Keratinocyte (primary cell): ENCODE data around the gene NEIL1. TPM values are rescaled to one million over a fixed set of nuclear protein-coding genes. Genes with fewer than 3 reads are reported as not detected.
"Not testable (repeated sequence)": the region's sequence is repeated elsewhere in the genome, so short reads cannot be mapped to it uniquely, and the experiment has no call there.

ENCODE experiments used
- DNase-seq: peaks from one replicate; pipeline ENCODE4 v3.0.0-alpha.2; 2011; ENCODE audit warnings: low read depth, missing footprints, low spot score
- FAIRE-seq: peaks from 2 replicates; lab custom pipeline; 2011; peaks lifted over from hg19 to GRCh38; lab: Jason Lieb, UNC
- H2AFZ ChIP-seq: 2 replicates; pipeline ENCODE4 v1.6.0; 2012; ENCODE audit warnings: low read length, control low read depth, inconsistent platforms; ENCODE audit not compliant: control insufficient read depth
- H3K27ac ChIP-seq: 2 replicates; pipeline ENCODE4 v1.5.1; 2011; ENCODE audit warnings: low read length; ENCODE audit not compliant: control insufficient read depth, insufficient read depth
- H3K27me3 ChIP-seq: 3 replicates; pipeline ENCODE4 v1.6.0; 2011; ENCODE audit warnings: low read length; ENCODE audit not compliant: control insufficient read depth, insufficient read depth; ENCODE audit errors: extremely low read depth
- H3K36me3 ChIP-seq, 2 experiments: 2 replicates in 1 of 2; 3 replicates in 1 of 2; pipeline ENCODE4 v1.5.1; 2011; ENCODE audit warnings: low read length in 2 of 2, mild to moderate bottlenecking in 1 of 2; ENCODE audit not compliant: control insufficient read depth in 2 of 2, insufficient read depth in 2 of 2; ENCODE audit errors: extremely low read depth in 1 of 2
- H3K4me1 ChIP-seq: 3 replicates; pipeline ENCODE4 v1.5.1; 2011; ENCODE audit warnings: low read length; ENCODE audit not compliant: control insufficient read depth, insufficient read depth; ENCODE audit errors: extremely low read depth
- H3K4me2 ChIP-seq: 3 replicates; pipeline ENCODE4 v1.6.0; 2011; ENCODE audit warnings: low read depth, low read length; ENCODE audit not compliant: control insufficient read depth, insufficient read depth; ENCODE audit errors: extremely low read depth
- H3K4me3 ChIP-seq, 3 experiments: fragments of 200-600 bp in 1 of 3; sonication (generic) in 1 of 3; 2 replicates in 2 of 3; 3 replicates in 1 of 3; pipeline ENCODE4 v1.5.1; 2011 to 2016; ENCODE audit warnings: low read length in 3 of 3, mild to moderate bottlenecking in 3 of 3, control low read depth in 2 of 3, inconsistent platforms in 1 of 3, low read depth in 1 of 3, mixed read lengths in 1 of 3, mixed run types in 1 of 3, moderate library complexity in 1 of 3; ENCODE audit not compliant: control insufficient read depth in 2 of 3, insufficient read depth in 2 of 3; ENCODE audit errors: extremely low read depth in 1 of 3
- H3K79me2 ChIP-seq: 2 replicates; pipeline ENCODE4 v1.6.0; 2012; ENCODE audit warnings: low read length; ENCODE audit not compliant: control insufficient read depth, insufficient read depth
- H3K9ac ChIP-seq: 3 replicates; pipeline ENCODE4 v1.6.0; 2011; ENCODE audit warnings: low read length; ENCODE audit not compliant: control insufficient read depth, insufficient read depth; ENCODE audit errors: extremely low read depth
- H3K9me1 ChIP-seq: 3 replicates; pipeline ENCODE4 v1.6.0; 2011; ENCODE audit warnings: low read length; ENCODE audit not compliant: control insufficient read depth, insufficient read depth; ENCODE audit errors: extremely low read depth
- H3K9me3 ChIP-seq: 2 replicates; pipeline ENCODE4 v1.5.1; 2012; ENCODE audit warnings: low read depth, low read length; ENCODE audit not compliant: control insufficient read depth
- H4K20me1 ChIP-seq: 3 replicates; pipeline ENCODE4 v1.6.0; 2011; ENCODE audit warnings: low read length; ENCODE audit not compliant: control insufficient read depth, insufficient read depth; ENCODE audit errors: extremely low read depth
- EZH2 ChIP-seq: IDR thresholded peaks from one replicate; pipeline ENCODE4 v1.6.1; 2012; ENCODE audit warnings: inconsistent platforms, mild to moderate bottlenecking, low read length, moderate library complexity
- dilution Hi-C: fragments of 300-500 bp; cut with MboI; formaldehyde crosslinking; loops from one replicate; pipeline ENCODE4 v1.7.0; 2020; ENCODE audit warnings: low sequenced_read_pairs; ENCODE audit not compliant: extremely low pct_ligation_motif_present
- polyA plus RNA-seq, 5 experiments: library from polyadenylated mRNA; depleted of rRNA in 3 of 5; stranded (reverse) in 3 of 5; stranded (forward) in 1 of 5; unstranded in 1 of 5; fragments of >200 nt; gene quantifications; 1 replicate in 1 of 5; 2 replicates in 3 of 5; 3 replicates in 1 of 5; pipeline versions ENCODE4 v1.2.1 to v1.2.3, GENCODE V29; 2011 to 2012; ENCODE audit warnings: missing spikeins in 2 of 5, low read depth in 1 of 5, low replicate concordance in 1 of 5
- TF ChIP-seq, protein P1 (sequence below), 3 experiments: IDR thresholded peaks in 1 of 3; conservative IDR thresholded peaks in 1 of 3; optimal IDR thresholded peaks in 1 of 3; 2 replicates in 2 of 3; 3 replicates in 1 of 3; pipeline versions ENCODE3 to v1.5.1; 2011; ENCODE audit warnings: low read length in 3 of 3, mild to moderate bottlenecking in 3 of 3, moderate library complexity in 2 of 3, control low read depth in 1 of 3, inconsistent platforms in 1 of 3; ENCODE audit not compliant: insufficient read depth in 2 of 3; ENCODE audit errors: extremely low read depth in 1 of 3

NEIL1 gene
- polyA plus RNA-seq, 1 donor (not counting 4 experiments of a cell fraction or from before 2014, with no cell fraction given), result 5.5 TPM

DNA sequence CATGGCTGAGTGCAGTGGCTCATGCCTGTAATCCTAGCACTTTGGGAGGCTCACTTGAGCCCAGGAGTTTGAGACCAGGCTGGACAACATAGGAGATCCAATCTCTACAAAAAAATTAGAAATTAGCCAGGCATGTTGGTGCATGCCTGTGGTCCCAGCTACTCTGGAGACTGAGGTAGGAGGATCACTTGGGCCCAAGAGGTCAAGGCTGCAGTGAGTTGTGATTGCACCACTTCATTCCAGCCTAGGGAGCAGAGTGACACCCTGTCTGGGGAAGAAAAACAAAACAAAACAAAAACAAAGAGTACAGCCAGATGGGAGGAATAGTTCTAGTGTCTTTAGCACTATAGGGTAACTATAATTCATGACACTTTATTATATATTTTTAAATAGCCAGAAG lies 37.1 kb upstream of the NEIL1 start:
- no peak overlapping the region for H3K4me2 ChIP-seq
- no peak overlapping the region for H3K4me3 ChIP-seq
- H3K27ac ChIP-seq, result no peak overlapping the region
- H3K4me1 ChIP-seq, result peaks cover 7% of the 10 kb centered on the region
- peaks cover 5% of the 10 kb centered on the region for H3K9me3 ChIP-seq
- no peak for FAIRE-seq
- no peak overlapping the region for H2AFZ ChIP-seq
- H3K36me3 ChIP-seq, result no peaks in the 10 kb centered on the region
- no peak overlapping the region for H3K9ac ChIP-seq
- H3K9me1 ChIP-seq, result no peaks in the 10 kb centered on the region
- TF ChIP-seq EZH2, result no peak
- TF ChIP-seq, protein P1, sequence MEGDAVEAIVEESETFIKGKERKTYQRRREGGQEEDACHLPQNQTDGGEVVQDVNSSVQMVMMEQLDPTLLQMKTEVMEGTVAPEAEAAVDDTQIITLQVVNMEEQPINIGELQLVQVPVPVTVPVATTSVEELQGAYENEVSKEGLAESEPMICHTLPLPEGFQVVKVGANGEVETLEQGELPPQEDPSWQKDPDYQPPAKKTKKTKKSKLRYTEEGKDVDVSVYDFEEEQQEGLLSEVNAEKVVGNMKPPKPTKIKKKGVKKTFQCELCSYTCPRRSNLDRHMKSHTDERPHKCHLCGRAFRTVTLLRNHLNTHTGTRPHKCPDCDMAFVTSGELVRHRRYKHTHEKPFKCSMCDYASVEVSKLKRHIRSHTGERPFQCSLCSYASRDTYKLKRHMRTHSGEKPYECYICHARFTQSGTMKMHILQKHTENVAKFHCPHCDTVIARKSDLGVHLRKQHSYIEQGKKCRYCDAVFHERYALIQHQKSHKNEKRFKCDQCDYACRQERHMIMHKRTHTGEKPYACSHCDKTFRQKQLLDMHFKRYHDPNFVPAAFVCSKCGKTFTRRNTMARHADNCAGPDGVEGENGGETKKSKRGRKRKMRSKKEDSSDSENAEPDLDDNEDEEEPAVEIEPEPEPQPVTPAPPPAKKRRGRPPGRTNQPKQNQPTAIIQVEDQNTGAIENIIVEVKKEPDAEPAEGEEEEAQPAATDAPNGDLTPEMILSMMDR (optimal IDR thresholded peaks at IDR 0.05 in 1 of 3, IDR thresholded peaks at IDR 0.05 in 1 of 3, conservative IDR thresholded peaks at IDR 0.05 in 1 of 3; ENCODE audit: extremely low read depth in 1 of 3, insufficient read depth in 2 of 3, low read length in 3 of 3), result no peak
- no peaks in the 10 kb centered on the region for H3K79me2 ChIP-seq
- H4K20me1 ChIP-seq, result no peaks in the 10 kb centered on the region
- peaks cover 6% of the 10 kb centered on the region for H3K27me3 ChIP-seq
- no peak for DNase-seq
- dilution Hi-C loops, result no loop called here

DNA sequence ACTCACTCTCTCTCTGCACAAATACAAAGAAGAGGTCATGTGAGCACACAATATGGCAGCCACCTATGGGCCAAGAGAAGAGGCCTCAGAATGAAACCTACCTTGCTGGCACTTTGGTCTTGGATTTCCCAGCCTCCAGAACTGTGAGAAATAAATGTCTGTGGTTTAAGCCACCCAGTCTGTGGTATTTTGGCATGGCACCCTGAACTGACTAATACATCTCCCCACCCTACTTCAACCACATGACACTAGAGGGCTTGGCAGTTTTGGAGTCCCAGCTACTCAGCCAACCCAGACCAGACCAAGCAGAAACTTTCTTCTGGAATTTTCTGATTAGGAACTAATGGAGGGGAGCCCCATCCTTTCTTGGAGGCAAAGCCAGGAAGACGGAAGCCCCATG lies 34.3 kb upstream of the NEIL1 start:
- dilution Hi-C loops, result not testable (repeated sequence)

More for the DNA sequence above, 34.3 kb upstream of the NEIL1 start:
- H3K9ac ChIP-seq, result peak overlapping the region; percentile 22
- not testable (repeated sequence) for H3K79me2 ChIP-seq, H4K20me1 ChIP-seq, H3K27me3 ChIP-seq, FAIRE-seq, H3K36me3 ChIP-seq, H3K27ac ChIP-seq, H3K9me1 ChIP-seq, H3K4me3 ChIP-seq, H3K4me1 ChIP-seq, H3K9me3 ChIP-seq
- peak; percentile 26 for DNase-seq
- H3K4me2 ChIP-seq, result peak overlapping the region; percentile 41
- peak overlapping the region; percentile 51 for H2AFZ ChIP-seq
